H9 (cell line): ENCODE results near the gene SMAD6. TPM values are rescaled to one million over a fixed set of nuclear protein-coding genes. Genes with fewer than 3 reads are reported as not detected.
A peak's percentile ranks its signal among the peaks of the same experiment; 100 is the strongest.

Source experiments
- DNase-seq: peaks from one replicate; pipeline ENCODE4 v3.0.0-alpha.2; 2017
- H2AFZ ChIP-seq: one replicate; pipeline ENCODE4 v1.6.1; 2013; ENCODE audit warnings: mild to moderate bottlenecking, low read length, control low read depth, moderate library complexity
- H2AK5ac ChIP-seq: 2 replicates; pipeline ENCODE4 v1.6.1; 2013; ENCODE audit warnings: low read length, control low read depth, mixed read lengths; ENCODE audit not compliant: insufficient read length
- H2BK120ac ChIP-seq: one replicate; pipeline ENCODE4 v1.6.1; 2013; ENCODE audit warnings: low read depth, mild to moderate bottlenecking, low read length, control low read depth, inconsistent platforms; ENCODE audit not compliant: poor library complexity, severe bottlenecking
- H2BK12ac ChIP-seq: 2 replicates; pipeline ENCODE4 v1.6.1; 2013; ENCODE audit warnings: low read length, control low read depth, mixed read lengths, low read depth; ENCODE audit not compliant: insufficient read length
- H2BK15ac ChIP-seq: 2 replicates; pipeline ENCODE4 v1.6.1; 2013; ENCODE audit warnings: low read depth, low read length, control low read depth
- H2BK20ac ChIP-seq: one replicate; pipeline ENCODE4 v1.6.1; 2013; ENCODE audit warnings: low read depth, mild to moderate bottlenecking, low read length, control low read depth, inconsistent platforms; ENCODE audit not compliant: poor library complexity, severe bottlenecking
- H2BK5ac ChIP-seq: 2 replicates; pipeline ENCODE4 v1.6.1; 2013; ENCODE audit warnings: low read length, control low read depth, mixed read lengths; ENCODE audit not compliant: insufficient read length
- H3K14ac ChIP-seq: 2 replicates; pipeline ENCODE4 v1.6.1; 2013; ENCODE audit warnings: low read length, control low read depth; ENCODE audit not compliant: insufficient read depth
- H3K18ac ChIP-seq: 2 replicates; pipeline ENCODE4 v1.6.1; 2013; ENCODE audit warnings: low read depth, mild to moderate bottlenecking, mixed read lengths, low read length, control low read depth; ENCODE audit not compliant: insufficient read length
- H3K23ac ChIP-seq: 2 replicates; pipeline ENCODE4 v1.6.1; 2013; ENCODE audit warnings: low read length, control low read depth, mixed read lengths, low read depth; ENCODE audit not compliant: insufficient read length
- H3K23me2 ChIP-seq: 2 replicates; pipeline ENCODE4 v1.6.1; 2013; ENCODE audit warnings: low read depth, mild to moderate bottlenecking, mixed read lengths, low read length, control low read depth; ENCODE audit not compliant: insufficient read length, poor library complexity, severe bottlenecking
- H3K27ac ChIP-seq: 2 replicates; pipeline ENCODE4 v1.5.1; 2013; ENCODE audit warnings: low read length, control low read depth, mixed read lengths, low read depth; ENCODE audit not compliant: insufficient read length
- H3K27me3 ChIP-seq: 2 replicates; pipeline ENCODE4 v1.6.1; 2013; ENCODE audit warnings: low read length, control low read depth, inconsistent platforms; ENCODE audit not compliant: insufficient read depth
- H3K4ac ChIP-seq: 2 replicates; pipeline ENCODE4 v1.6.1; 2013; ENCODE audit warnings: low read depth, mild to moderate bottlenecking, control low read depth, inconsistent platforms, low read length, moderate library complexity
- H3K4me1 ChIP-seq: 2 replicates; pipeline ENCODE4 v1.6.1; 2013; ENCODE audit warnings: low read length, control low read depth, inconsistent platforms; ENCODE audit not compliant: insufficient read depth
- H3K4me2 ChIP-seq: 2 replicates; pipeline ENCODE4 v1.6.1; 2013; ENCODE audit warnings: low read length, control low read depth, mixed read lengths; ENCODE audit not compliant: insufficient read length, insufficient read depth
- H3K56ac ChIP-seq: 2 replicates; pipeline ENCODE4 v1.6.1; 2013; ENCODE audit warnings: low read depth, mild to moderate bottlenecking, mixed read lengths, low read length, control low read depth; ENCODE audit not compliant: insufficient read length
- H3K79me1 ChIP-seq: 2 replicates; pipeline ENCODE4 v1.6.1; 2013; ENCODE audit warnings: low read depth, mild to moderate bottlenecking, moderate library complexity, low read length, control low read depth, inconsistent platforms; ENCODE audit not compliant: insufficient read depth, poor library complexity, severe bottlenecking
- H3K79me2 ChIP-seq: 2 replicates; pipeline ENCODE4 v1.6.1; 2013; ENCODE audit warnings: low read length, control low read depth, inconsistent platforms; ENCODE audit not compliant: insufficient read depth
- H3K9ac ChIP-seq: 2 replicates; pipeline ENCODE4 v1.6.1; 2013; ENCODE audit warnings: low read length, control low read depth, mixed read lengths; ENCODE audit not compliant: insufficient read length; ENCODE audit errors: extremely low read depth
- H3K9me3 ChIP-seq: one replicate; pipeline ENCODE4 v1.6.1; 2013; ENCODE audit warnings: low read depth, low read length, inconsistent platforms; ENCODE audit not compliant: control insufficient read depth
- H3T11ph ChIP-seq: one replicate; pipeline ENCODE4 v1.6.1; 2013; ENCODE audit warnings: mild to moderate bottlenecking, low read length, control low read depth, inconsistent platforms
- H4K20me1 ChIP-seq: one replicate; pipeline ENCODE4 v1.6.1; 2013; ENCODE audit not compliant: control insufficient read depth, insufficient read length, insufficient read depth
- H4K5ac ChIP-seq: 2 replicates; pipeline ENCODE4 v1.6.1; 2013; ENCODE audit warnings: low read depth, mild to moderate bottlenecking, mixed read lengths, low read length, control low read depth; ENCODE audit not compliant: insufficient read length
- H4K8ac ChIP-seq: replicated peaks from 2 replicates; pipeline ENCODE4 v1.6.1; 2013; ENCODE audit warnings: low read length, control low read depth, mixed read lengths, low read depth; ENCODE audit not compliant: insufficient read length
- H4K91ac ChIP-seq: 2 replicates; pipeline ENCODE4 v1.6.1; 2013; ENCODE audit warnings: low read depth, mild to moderate bottlenecking, moderate library complexity, mixed read lengths, low read length, control low read depth; ENCODE audit not compliant: insufficient read length
- H3K27ac Mint-ChIP-seq, 3 experiments: 2 replicates in 2 of 3; 3 replicates in 1 of 3; pipeline ENCODE4 v1.8.0; 2020 to 2021; ENCODE audit warnings: mixed read lengths in 3 of 3, mild to moderate bottlenecking in 1 of 3, moderate library complexity in 1 of 3
- H3K27me3 Mint-ChIP-seq: 2 replicates; pipeline ENCODE4 v1.8.0; 2021; ENCODE audit warnings: low read depth, mild to moderate bottlenecking, moderate library complexity, mixed read lengths
- H3K36me3 Mint-ChIP-seq, 3 experiments: 2 replicates in 2 of 3; 3 replicates in 1 of 3; pipeline ENCODE4 v1.8.0; 2020 to 2021; ENCODE audit warnings: low read depth in 3 of 3, mixed read lengths in 3 of 3; ENCODE audit not compliant: insufficient read depth in 1 of 3
- H3K4me1 Mint-ChIP-seq, 2 experiments: 2 replicates each; pipeline ENCODE4 v1.8.0; 2020; ENCODE audit warnings: mixed read lengths in 2 of 2
- H3K4me3 Mint-ChIP-seq, 2 experiments: 2 replicates in 1 of 2; 3 replicates in 1 of 2; pipeline ENCODE4 v1.8.0; 2020 to 2021; ENCODE audit warnings: mild to moderate bottlenecking in 2 of 2, mixed read lengths in 2 of 2, moderate library complexity in 1 of 2
- H3K9me3 Mint-ChIP-seq, 2 experiments: 2 replicates in 1 of 2; 3 replicates in 1 of 2; pipeline ENCODE4 v1.8.0; 2020; ENCODE audit warnings: mild to moderate bottlenecking in 2 of 2, mixed read lengths in 2 of 2, moderate library complexity in 1 of 2
- WGBS: extraction: QIAGEN DNeasy Blood & Tissue Kit; methylation state at CpG from one replicate; pipeline ENCODE4 v1.1.7; 2013; ENCODE audit warnings: missing lambda C conversion rate, low lambda C conversion rate, mixed read lengths; ENCODE audit not compliant: insufficient read length; ENCODE audit errors: extremely low coverage; 5-methylcytosine and 5-hydroxymethylcytosine counted together
- total RNA-seq: library from RNA; stranded (reverse); gene quantifications from 2 replicates; pipeline ENCODE4 v1.2.1, GENCODE V29; 2021
- TF ChIP-seq, protein P1 (sequence below): fragments of 200-600 bp; sonication (generic); conservative IDR thresholded peaks from 3 replicates; pipeline ENCODE4 v1.8.0; 2021; ENCODE audit warnings: antibody characterized with exemption, mild to moderate bottlenecking

The SMAD6 gene
- total RNA-seq, 1 experiment from 2014 or later, result 6.0 TPM

DNA sequence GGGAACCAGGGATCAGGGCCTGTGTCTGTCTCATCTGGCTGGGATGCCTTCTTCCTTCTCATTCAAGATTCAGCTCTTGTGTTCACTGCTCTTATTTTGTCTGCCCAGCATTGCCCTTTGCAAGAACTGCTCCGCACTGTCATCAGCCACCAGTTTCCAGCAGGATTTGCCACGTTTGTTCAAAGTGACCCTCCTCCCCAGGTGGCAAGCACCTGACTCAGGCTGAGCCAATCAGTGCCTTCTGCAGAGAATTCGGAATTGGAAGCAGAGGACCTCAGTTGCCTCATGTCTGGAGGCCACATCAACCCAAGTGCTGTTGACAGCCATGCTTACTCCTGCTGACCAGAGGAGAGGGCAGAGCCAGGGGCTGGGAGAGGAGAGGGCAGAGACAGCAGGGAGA is 124.5 kb downstream of the SMAD6 start:
- Histone ChIP-seq H3K4ac (no peak overlapping the region), H2BK5ac (no peak overlapping the region), H3K79me1 (no peaks in the 10 kb centered on the region), H3K4me2 (no peak overlapping the region), H3K27me3 (no peaks in the 10 kb centered on the region), H3K14ac (no peak overlapping the region), H4K5ac (no peak overlapping the region), H3K27ac (no peak overlapping the region), H3T11ph (no peak overlapping the region), H2AK5ac (no peak overlapping the region), H4K91ac (no peak overlapping the region), H3K56ac (no peak overlapping the region), H3K4me1 (peaks cover 5% of the 10 kb centered on the region; the same call in 1 of the 2 replicates), H3K23ac (no peak overlapping the region), H2BK15ac (no peak overlapping the region), H3K9me3 (no peaks in the 10 kb centered on the region), H4K20me1 (no peaks in the 10 kb centered on the region), H4K8ac (no peak overlapping the region), H2BK120ac (no peak overlapping the region), H3K23me2 (no peaks in the 10 kb centered on the region), H2BK12ac (no peak overlapping the region), H3K9ac (no peak overlapping the region), H3K18ac (no peak overlapping the region), H2AFZ (no peak overlapping the region), H3K79me2 (no peaks in the 10 kb centered on the region), H2BK20ac (no peak overlapping the region)
- no peak for DNase-seq
- WGBS, result no CpG with 5 or more reads among the region's 3 CpGs
- Mint-ChIP-seq H3K4me1 (peaks cover 43 to 50% of the 10 kb centered on the region in 2 experiments), H3K4me3 (no peak overlapping the region; a peak in 1 of 5 replicates), H3K27ac (peak overlapping the region in 1 of 3 experiments; percentile 81; a peak in 1 of 7 replicates), H3K36me3 (no peaks in the 10 kb centered on the region), H3K9me3 (no peaks in the 10 kb centered on the region), H3K27me3 (peaks cover 10% of the 10 kb centered on the region)
- TF ChIP-seq, protein P1, sequence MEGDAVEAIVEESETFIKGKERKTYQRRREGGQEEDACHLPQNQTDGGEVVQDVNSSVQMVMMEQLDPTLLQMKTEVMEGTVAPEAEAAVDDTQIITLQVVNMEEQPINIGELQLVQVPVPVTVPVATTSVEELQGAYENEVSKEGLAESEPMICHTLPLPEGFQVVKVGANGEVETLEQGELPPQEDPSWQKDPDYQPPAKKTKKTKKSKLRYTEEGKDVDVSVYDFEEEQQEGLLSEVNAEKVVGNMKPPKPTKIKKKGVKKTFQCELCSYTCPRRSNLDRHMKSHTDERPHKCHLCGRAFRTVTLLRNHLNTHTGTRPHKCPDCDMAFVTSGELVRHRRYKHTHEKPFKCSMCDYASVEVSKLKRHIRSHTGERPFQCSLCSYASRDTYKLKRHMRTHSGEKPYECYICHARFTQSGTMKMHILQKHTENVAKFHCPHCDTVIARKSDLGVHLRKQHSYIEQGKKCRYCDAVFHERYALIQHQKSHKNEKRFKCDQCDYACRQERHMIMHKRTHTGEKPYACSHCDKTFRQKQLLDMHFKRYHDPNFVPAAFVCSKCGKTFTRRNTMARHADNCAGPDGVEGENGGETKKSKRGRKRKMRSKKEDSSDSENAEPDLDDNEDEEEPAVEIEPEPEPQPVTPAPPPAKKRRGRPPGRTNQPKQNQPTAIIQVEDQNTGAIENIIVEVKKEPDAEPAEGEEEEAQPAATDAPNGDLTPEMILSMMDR, result no peak
